Measurements from ENCODE around the gene NFATC1.

Gene NFATC1

DNA sequence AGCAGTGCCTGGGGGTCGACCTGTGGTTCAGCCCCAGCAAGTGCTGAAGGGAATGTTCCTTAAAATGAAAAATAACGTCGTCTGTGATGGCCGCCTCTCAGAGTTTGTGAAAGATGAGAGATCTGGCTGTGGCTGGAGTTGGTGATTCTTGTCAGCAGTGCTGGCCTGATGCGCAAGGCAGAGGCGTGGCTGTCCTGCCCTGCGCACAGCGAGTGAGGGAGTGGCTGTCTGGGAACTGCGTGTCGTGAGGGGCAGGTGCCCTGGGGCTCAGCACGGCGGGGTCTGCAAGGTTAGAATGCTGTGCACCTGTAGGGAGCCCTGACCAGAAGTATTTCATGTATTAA is 8.8 kb downstream of the NFATC1 start:
- DNase-seq (ENCODE audit: low spot score), result no peak

DNA sequence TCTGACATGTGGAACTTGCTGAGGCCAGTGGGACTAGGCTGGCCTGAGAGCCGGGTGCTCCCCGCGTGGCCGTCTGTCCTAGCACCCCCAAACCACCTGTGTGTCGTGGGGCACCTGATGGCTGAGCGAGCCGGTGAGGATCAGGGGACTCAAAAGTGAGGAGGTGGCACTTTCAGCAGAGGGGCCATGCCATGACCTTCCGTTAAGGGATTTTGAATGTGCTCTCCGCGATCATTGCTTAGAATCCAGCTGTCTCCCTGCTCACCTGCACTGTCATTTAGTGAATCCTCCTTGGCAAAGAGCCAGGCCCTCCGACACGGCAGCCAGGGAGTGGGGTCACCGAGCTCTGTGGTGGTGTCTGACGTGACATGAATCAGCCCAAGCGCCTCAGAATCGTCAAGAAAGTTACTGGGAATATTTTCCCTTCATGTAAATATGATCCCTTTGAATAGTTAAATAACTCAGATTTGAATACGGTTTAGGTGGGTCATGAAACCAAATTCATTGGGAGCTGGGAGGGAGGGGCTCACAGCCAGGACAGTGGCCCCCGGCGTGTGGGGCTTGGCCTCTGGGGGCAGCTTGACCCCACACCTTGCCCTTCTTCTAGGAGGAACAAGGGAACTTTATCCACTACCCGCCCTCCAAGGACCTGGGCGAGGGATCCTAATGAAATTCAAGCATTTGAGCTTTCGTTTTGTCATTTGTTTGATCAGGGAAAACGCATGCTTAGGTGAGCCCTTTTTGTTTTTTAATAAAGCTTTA is 9.5 kb downstream of the NFATC1 start:
- no peak for DNase-seq (ENCODE audit: low spot score)

DNA sequence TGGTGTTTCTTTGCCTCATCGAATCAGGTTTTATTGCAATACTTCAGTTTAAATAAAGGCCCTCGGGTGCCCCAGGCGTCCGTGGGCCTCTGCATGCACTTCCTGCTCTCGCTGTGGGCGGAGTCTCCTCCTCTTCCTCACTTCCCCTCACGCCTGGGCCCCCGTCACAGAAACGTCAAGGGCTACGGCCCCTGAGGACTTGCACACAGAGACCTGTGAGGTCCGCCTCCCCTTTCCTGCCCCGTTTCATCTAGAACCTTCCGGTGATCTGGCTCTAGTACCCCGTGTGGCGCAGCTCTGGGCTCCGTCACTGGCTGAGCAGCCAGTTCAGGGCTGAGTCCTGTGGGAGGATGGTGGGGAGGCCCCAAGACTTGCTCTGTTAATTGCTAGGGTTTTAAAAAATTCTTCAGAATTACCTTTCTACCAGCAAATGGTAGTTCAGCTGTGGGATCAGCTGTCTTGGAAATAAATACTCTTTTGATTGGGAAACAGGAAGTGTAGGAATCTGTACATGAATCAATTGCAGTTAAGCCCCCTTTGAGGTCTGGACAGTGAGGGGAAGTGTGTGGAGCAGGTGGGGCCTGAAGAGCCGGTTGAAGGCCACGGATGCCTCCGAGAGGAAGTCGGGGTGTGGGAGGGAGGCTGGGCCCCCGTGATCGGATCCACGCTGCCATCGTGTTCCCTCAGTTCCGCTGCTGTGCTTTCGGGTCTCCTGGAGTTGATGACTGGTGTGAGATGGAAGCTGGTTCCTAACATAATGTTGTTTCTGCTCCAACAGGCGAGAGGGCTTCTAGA is 10.2 kb downstream of the NFATC1 start:
- no peak for DNase-seq (ENCODE audit: low spot score)

DNA sequence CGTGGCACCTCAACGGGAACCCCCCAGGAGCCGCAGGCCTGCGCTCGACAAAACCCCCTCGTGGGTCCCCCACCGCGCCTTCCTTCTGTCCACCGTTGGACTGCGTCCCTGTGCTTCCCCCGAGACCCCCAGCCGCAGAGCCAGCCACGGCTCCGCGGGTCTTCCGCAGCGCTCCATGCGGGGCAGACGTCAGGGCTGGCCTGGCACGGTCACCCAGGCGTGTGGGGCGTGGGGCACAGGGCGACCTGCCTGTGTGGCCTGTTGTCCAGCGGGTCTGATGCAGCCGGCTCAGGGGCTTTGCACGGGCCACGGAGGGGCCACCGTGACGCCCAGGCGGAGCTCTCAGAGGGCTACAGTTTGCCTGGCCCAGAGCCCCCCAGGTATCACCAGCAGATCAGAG is 11.0 kb downstream of the NFATC1 start:
- DNase-seq (ENCODE audit: low spot score), result no peak

DNA sequence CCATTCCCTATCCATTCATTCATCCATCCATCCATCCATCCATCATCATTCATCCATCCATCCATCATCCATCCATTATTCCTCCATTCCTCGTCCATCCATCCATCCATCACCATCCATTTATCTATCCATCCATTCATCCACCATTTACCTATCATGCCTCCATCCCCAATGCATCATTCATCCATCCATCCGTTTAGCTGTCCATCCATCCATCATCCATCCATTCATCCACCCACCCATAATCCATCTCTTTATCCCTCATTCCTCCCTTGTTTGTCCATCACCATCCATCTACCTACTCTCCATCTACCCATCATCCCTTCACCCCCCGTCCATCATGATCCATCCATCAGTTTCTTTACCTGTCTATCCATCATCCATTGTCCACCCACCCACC is 13.6 kb downstream of the NFATC1 start:
- DNase-seq (ENCODE audit: low spot score), result no peak

DNA sequence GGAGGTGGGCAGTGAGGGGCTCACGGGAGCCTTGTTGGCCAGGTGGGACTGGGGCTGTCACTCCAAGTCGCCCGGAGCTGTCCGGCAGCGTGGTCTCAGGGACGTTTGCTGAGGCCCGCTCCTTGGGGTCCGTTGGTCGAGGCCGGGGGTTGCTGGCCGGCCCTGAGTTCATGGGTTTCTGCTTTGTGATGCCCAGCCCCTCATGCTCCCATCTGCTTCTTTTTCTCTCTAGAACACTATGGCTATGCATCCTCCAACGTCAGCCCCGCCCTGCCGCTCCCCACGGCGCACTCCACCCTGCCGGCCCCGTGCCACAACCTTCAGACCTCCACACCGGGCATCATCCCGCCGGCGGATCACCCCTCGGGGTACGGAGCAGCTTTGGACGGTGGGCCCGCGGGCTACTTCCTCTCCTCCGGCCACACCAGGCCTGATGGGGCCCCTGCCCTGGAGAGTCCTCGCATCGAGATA is 14.5 kb downstream of the NFATC1 start:
- no peak for DNase-seq (ENCODE audit: low spot score)

DNA sequence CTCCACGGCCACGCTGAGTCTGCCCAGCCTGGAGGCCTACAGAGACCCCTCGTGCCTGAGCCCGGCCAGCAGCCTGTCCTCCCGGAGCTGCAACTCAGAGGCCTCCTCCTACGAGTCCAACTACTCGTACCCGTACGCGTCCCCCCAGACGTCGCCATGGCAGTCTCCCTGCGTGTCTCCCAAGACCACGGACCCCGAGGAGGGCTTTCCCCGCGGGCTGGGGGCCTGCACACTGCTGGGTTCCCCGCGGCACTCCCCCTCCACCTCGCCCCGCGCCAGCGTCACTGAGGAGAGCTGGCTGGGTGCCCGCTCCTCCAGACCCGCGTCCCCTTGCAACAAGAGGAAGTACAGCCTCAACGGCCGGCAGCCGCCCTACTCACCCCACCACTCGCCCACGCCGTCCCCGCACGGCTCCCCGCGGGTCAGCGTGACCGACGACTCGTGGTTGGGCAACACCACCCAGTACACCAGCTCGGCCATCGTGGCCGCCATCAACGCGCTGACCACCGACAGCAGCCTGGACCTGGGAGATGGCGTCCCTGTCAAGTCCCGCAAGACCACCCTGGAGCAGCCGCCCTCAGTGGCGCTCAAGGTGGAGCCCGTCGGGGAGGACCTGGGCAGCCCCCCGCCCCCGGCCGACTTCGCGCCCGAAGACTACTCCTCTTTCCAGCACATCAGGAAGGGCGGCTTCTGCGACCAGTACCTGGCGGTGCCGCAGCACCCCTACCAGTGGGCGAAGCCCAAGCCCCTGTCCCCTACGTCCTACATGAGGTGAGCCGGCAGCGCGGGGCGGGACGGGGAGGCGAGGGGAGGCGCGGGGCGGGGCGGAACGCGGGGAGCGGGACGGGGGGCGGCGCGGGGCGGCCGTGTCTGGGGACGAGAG is 15.2 kb downstream of the NFATC1 start:
- DNase-seq (ENCODE audit: low spot score), result no peak

DNA sequence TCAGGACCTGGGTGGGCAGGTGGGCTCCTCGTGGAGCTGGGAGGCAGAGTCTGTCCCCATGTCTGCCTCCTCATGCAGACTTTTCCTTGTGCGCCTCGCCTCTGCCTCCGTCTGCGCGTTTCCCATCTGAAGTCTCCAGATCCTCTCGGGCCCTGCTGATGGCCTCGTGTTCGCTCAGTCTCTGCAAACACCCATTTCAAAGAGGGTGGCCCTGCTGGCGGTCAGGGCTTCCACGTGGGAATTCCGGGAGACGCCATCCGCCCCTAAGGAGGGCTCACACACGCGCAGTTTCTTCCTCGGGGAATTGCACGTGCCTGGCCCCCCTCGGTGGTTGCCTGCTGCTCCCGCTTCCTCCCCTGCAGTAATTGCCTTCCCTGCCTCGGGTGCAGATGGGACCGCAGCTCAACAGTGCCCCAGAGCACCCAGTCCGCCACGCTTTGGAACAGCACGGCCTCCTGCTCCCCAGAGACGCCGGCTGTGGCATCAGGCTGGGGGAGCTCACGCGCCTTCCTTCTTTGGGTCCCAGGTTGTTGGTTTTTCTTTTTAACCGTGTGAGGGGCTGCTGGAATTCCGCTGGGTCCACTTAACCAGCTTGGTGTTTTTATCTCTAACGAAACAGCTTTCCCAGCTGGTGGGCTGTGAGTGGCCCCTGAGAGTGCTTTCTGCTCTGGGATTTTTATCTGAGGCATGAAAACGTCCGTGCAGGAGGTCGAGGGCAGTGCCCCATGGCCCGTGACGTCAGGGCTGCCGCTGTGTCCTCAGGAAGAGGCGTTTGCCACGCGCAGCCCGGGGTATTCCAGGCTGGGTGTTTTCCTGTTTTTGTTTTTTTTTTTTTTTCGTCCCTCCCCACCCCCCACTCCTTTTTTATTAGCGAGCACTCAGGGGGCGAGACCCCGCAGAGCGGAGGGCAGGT is 16.1 kb downstream of the NFATC1 start:
- no peak for DNase-seq (ENCODE audit: low spot score)

DNA sequence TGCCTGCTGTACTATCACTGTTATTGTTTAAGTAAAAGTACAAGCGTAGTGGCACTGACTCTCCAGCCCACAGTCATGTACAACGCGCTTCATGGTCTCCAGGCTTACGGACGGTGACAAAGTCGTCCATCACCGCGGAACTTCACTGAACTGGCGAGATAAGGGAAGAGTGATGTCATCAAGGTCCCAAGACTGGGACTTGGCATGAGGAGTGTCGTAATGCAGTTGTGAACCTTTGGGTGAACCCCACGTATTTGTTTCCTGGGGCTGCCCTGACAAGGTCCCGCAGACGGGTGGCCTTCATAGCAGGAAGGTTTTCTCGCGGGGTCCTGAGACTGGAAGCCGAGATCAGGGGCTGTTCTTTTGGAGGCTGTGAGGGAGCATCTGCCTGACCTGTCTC is 17.3 kb downstream of the NFATC1 start:
- DNase-seq (ENCODE audit: low spot score), result no peak

DNA sequence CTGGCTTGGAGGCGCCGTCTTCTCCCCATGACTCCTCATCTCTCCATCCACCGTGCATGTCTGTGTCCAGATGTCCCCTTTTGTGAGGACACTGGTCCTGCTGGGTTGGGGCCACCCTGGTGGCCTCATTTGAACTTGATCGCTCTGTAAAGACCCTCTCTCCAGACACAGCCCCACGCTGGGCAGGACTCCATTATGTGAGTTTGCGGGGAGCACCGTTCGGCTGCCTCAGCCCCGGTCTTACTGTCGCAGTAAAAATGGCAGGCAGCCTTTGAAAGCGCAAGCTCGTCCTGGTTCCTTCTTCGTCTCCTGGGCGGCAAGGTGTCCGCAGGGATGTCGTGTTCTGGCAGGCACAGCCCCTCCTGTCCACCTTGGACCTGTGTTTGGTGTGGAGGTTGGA is 17.7 kb downstream of the NFATC1 start:
- DNase-seq (ENCODE audit: low spot score), result no peak

DNA sequence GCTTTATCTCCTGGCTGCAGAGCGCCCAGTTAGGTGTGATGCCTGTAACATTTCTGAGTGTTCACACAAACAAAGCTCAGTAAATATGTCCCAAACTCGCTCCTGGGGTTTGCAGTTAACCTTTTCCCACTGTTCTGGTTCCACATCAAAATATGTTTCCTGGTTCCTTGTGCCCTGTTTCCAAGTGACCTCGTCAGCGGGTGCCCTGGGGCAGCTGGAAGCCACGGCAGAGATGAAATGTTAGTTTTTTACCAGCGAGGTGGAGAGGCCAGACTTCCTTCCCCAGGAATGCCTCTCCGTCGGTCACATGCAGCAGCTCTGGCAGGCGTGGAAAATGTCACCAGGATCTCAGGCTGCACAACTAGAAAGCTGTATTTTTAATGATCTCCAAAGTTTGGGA is 18.2 kb downstream of the NFATC1 start:
- no peak for DNase-seq (ENCODE audit: low spot score)

DNA sequence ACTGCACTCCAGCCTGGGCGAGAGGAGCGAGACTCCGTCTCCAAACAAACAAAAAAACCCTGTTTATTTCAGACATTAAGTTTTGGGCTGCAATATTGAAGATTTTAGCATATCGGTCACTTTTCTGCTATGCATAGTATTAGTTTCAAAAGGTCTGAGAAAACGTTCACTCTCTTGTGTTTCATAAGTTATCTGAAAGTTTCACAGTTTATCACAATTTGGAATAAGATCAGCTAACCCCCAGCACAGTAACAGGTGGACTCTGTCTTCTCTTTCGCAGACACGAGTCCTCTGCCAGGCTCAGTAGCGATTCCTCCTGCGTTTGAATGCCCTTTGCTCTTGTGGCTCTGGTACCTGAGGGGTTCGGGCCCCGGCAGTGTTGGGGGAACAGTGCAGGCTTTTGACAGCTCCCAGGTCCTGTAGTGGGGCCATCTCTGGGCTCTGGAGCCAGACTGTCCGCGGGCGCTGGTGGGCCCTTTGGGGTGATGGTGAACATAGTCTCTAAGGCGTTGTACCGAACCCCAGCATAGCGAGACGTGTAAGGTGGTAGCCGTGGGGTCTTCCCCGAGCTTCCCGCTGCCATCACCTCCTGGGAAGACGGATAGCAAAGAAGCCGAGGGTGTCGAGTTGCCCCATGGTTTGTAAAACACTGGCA is 20.4 kb downstream of the NFATC1 start:
- DNase-seq (ENCODE audit: low spot score), result no peak

DNA sequence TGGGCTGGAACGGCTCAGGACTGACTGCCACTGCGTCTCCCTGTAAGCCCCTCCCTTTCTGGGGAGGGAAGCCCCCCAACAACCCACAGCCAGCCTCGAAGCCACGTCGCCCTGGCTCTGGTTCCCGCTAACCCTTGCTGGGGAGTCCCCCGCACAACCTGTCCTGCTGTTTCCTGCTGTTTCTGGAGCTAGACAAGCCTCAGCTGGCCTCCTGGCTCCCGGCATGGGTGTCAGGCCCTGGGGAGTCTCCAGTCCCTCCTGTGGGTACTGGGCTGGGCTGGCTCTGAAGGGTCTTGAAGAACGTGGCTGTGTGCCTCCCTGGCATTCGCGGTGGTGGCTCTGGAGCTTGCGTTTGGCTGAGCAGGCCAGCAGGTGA is 20.9 kb downstream of the NFATC1 start:
- DNase-seq (ENCODE audit: low spot score), result no peak

DNA sequence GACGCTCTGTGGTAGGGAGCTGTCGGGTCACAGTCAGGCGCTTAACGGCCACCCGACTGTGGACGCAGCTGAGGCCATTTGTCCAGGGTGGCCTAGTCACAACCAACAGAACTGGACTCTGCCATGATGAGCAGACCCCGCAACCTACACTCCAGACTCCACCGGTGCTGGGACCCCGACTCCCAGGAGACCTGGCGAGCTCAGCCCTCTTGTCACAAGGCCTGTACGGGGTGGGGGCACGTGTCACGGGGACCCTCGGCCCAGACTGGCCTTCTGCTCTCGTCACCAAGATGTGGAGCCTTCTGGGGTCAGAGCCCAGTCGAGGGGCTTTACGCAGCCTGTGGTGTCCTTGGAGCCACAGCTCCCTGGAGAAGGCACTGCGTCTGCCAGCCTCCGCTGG is 22.5 kb downstream of the NFATC1 start:
- DNase-seq (ENCODE audit: low spot score), result no peak

DNA sequence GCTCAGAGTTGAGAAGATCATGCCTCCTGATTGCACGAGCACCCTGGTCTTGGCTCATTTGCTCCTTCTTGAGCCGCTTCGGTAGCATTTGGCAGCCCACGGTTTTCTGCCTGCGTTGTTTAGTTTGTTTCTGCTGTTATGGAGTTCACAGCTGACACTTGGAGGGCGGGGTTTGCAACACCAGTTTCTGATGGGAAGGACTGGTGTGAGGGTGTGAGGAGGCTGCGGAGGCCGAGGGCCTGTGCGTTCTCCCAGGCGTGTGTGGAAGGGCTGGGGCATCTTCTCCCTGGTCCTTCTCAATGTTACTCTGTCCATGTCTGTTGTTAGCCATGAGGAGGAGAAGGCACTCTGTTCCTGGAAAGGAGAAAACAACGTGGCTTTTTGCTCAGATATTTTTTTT is 22.9 kb downstream of the NFATC1 start:
- no peak for DNase-seq (ENCODE audit: low spot score)

DNA sequence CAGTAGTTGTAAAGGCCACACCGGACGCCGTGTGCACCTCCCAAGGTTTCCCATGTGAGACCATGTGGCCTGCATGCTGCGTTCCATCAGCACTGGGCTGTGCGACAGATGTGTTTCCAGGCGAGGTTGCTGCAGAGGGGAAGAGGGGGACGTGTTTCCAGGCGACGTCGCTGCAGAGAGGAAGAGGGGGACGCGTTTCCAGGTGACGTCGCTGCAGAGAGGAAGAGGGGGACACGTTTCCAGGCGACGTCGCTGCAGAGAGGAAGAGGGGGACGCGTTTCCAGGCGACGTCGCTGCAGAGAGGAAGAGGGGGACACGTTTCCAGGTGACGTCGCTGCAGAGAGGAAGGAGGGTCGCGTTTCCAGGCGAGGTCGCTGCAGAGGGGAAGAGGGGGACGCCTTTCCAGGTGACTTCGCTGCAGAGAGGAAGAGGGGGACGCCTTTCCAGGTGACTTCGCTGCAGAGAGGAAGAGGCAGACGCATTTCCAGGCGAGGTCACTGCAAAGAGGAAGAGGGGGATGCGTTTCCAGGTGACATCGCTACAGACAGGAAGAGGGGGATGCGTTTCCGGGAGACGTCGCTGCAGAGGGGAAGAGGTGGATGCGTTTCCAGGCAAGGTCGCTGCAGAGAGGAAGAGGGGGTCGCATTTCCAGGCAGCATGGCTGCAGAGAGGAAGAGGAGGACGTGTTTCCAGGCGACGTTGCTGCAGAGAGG is 24.5 kb downstream of the NFATC1 start:
- DNase-seq (ENCODE audit: low spot score), result no peak

DNA sequence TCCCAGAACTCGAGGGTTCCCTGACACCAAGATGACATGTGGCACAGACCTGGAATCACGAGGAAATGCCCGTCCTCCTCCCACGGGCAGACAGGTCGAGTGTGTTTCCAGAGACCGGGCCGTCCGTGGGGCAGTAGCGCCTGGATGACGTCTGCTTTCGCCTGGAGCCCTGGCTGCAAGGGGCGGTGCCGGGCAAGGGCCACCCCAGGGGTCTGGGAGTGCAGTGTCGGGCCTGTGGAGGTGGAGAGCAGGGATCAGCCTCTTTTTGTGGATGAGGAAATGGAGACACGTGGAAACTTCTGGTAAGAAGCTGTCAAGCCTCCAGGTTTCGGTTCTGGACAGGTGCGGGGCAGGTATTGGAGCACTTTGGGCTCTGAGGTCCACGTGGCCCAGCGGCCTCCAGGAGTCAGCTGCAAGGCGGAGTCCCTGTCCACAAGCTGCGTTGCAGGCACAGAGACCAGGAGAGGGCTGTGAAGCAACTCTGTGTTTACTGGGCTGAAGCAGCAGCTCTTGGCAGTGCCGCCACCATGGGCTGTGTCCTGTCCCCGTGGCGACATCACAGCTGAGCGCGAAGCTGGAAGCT is 25.6 kb downstream of the NFATC1 start:
- DNase-seq (ENCODE audit: low spot score), result no peak

DNA sequence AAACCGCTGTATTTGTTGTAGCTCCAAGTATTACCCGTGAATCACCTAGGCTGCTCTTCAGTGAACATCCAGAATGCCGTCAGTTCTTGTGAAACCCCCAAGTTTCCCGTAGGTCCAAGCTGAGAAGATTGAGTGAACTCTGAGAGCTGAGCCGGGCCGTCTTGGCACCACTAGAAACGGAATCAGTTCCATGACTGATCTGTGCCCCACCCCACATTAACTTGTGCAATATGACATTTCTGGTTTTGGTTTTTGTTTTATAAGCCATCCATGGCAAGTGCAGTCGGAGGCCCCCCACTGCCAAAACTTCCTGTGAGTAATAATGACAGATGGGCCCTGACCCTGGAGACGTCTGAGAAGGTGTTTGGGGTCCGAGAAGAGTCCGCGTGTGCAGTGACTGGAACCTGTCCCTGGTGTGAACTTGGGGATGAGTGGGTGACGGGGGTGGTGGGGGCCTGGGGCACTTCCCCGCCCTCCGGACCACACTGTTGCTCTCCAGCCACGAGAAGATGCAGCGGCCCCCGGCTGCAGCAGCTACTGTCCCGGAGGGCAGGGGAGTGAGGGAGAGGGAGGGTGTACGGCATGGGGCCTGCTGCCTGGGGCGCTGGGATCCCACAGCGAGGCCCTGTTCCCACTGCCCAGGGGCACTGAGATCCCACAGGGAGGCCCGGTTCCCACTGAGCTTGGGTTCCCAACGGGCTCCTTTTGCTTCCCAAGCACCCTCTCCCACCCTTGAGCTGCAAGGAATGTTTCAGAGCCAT is 26.5 kb downstream of the NFATC1 start:
- no peak for DNase-seq (ENCODE audit: low spot score)

DNA sequence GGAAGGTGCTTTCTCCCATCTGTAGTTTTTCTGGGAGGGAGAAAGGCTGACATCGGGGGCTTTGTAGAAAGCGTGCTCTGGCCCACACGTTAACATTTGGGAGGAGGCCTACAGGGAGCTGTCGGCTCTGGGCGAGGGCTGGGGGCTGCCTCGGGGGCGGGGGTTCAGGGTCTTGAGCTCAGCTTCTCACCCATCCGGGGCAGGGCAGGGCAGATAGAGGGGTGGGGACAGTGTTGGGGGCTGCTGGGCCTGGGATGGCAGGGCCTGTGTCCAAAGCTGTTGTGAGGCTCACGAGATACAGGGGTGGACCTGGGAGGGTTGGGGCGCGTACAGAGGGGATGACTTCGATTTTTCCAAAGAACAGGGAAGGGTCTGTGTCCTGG is 27.0 kb downstream of the NFATC1 start:
- no peak for DNase-seq (ENCODE audit: low spot score)
